HG03575 (cell line): Measurements from ENCODE around the gene SBF2.
"Not testable (repeated sequence)": the region's sequence is repeated elsewhere in the genome, so short reads cannot be mapped to it uniquely, and the experiment has no call there.

Experiments used
- ATAC-seq: cut with Tn5 transposase; IDR thresholded peaks from one replicate; pipeline ENCODE4 v1.9.1; 2021; ENCODE audit not compliant: unreplicated experiment, insufficient number of reproducible peaks, low FRiP score; ENCODE audit errors: extremely low read depth

Gene SBF2

DNA sequence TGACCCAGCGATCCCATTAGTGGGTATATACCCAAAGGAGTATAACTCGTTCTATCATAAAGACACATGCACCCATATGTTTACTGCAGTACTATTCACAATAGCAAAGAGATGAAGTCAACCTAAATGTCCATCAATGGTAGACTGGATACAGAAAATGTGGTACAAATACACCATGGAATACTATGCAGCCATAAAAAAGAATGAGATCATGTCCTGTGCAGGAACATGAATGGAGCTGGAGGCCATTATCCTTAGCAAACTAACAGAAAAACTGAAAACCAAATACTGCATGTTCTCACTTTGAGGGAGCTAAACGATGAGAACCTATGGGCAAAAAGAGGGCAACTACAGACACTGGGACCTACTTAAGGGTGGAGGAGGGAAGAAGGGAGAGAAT lies 146.8 kb downstream of the SBF2 start:
- no peak for ATAC-seq

DNA sequence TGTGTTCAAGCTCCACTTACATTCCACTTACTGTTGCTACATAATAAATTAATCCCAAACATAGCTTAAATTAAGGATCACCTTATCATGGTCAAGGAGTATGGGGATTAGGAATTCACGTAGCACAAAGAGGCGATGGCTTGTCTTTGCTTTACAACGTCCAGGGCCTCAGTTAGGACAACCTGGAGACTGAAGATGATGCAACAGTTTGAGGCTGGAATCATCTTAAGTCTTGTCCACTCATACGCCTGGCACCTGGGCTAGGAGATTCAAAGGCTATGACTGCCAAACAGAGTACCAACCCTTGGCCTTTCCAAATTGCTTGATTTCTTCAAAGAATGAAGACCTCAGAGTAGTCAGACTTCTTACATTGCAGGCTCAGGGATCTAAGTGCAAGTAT lies 149.1 kb downstream of the SBF2 start:
- ATAC-seq, result no peak

DNA sequence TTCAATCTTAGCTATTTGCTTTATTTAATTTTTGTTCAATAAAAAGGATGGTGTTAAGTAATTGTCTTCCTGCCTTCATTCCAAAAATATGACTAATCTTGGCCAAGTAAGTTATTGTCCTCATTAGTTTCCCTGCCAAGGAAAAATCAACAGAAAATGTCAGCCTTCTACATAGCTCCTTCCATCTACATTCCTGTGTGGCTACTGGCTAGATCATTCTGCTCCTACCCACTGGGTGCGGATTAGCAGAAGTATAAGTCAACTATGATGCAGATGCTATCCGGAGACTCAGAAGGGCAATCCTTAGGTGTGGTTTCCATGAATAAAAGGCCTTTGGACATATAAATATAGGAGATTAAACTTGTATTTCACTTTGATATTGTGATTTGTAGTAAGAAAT lies 154.4 kb downstream of the SBF2 start:
- no peak for ATAC-seq

DNA sequence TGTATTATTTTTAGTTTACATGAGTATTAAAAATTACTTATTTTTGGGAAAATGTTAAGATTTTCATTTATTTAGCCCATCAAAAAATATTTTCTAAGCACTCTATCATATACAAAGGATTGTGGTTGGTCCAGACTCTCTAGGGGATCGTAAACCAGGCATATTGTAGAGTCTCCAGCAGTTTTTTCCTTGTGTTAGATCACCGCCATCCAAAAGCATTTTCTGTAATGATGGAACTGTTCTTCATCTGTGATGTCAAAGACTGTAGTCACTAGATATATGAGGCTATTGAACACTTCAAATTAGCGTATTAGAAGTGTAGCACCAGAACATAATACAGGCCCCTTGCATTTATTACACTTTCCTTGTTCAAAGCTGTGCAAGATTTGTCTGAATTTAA lies 154.9 kb downstream of the SBF2 start:
- ATAC-seq, result no peak

DNA sequence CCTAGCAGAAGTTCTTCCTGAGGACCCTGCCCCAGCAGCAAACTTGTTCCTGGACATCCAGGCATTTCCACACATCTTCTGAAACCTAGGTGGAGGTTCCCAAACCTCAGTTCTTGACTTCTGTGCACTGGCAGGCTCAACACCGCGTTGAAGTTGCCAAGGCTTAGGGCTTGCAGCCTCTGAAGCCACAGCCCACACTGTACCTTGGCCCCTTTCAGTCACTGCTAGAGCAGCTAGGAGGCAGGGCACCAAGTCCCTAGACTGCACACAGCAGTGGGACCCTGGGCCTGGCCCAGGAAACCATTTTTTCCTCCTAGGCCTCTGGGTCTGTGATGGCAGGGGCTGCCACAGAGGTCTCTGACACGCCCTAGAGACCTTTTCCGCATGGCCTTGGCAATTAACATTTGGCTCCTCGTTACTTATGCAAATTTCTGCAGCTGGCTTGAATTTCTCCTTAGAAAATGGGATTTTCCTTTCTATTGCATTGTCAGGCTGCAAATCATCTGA lies 159.0 kb downstream of the SBF2 start:
- ATAC-seq, result no peak

DNA sequence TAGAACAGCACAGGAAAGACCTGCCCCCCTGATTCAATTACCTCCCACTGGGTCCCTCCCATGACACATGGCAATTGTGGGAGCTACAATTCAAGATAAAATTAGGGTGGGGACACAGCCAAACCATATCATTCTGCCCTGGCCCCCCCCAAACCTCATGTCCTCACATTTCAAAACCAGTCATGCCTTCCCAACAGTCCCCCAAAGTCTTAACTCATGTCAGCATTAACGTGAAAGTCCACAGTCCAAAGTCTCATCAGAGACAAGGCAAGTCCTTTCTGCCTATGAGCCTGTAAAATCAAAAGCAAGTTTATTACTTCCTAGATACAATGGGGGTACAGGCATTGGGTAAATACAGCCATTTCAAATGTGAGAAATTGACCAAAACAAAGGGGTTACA lies 159.8 kb downstream of the SBF2 start:
- ATAC-seq, result not testable (repeated sequence)

DNA sequence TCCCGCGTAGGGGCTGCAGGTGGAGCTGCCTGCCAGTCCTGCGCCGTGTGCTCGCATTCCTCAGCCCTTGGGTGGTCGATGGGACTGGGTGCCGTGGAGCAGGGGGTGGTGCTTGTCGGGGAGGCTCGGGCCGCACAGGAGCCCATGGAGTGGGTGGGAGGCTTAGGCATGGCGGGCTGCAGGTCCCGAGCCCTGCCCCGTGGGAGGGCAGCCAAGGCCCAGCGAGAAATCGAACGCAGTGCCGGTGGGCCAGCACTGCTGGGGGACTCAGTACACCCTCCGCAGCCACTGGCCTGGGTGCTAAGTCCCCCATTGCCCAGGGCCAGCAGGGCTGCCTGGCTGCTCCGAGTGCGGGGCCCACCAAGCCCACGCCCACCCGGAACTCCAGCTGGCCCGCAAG lies 160.8 kb downstream of the SBF2 start:
- ATAC-seq, result not testable (repeated sequence)

DNA sequence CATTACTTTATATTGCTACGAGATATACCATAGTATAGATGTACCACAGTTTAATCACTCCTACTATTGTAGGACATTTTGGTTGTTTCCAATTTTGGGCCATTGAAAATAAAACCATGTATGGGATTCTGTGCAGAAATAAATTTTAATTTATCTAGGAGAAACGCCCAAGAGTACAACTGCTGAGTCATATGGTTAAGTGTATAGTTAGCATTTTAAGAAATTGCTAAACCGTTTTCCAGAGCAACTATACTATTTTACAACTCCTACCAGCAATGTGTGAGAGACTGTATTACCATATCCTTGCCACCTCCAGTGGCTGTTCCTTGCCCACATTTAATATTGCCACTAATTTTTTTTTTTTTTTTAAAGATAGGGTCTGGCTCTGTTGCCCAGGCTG lies 163.1 kb downstream of the SBF2 start:
- ATAC-seq, result no peak

DNA sequence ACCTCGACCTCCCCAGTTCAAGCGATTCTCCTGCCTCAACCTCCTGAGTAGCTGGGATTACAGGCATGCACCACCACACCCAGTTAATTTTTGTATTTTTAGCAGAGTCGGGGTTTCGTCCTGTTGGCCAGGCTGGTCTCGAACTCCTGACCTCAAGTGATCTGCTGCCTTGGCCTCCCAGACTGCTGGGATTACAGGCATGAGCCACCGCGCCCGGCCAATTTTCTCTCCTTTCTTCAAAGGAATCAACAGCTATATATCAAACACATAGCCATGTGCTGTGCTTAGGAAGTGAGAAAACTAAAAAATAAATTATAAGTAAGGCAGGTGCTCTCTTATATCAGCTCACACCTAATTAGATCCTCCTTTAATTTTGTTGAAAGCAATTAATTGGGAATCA lies 164.8 kb downstream of the SBF2 start:
- ATAC-seq, result not testable (repeated sequence)

DNA sequence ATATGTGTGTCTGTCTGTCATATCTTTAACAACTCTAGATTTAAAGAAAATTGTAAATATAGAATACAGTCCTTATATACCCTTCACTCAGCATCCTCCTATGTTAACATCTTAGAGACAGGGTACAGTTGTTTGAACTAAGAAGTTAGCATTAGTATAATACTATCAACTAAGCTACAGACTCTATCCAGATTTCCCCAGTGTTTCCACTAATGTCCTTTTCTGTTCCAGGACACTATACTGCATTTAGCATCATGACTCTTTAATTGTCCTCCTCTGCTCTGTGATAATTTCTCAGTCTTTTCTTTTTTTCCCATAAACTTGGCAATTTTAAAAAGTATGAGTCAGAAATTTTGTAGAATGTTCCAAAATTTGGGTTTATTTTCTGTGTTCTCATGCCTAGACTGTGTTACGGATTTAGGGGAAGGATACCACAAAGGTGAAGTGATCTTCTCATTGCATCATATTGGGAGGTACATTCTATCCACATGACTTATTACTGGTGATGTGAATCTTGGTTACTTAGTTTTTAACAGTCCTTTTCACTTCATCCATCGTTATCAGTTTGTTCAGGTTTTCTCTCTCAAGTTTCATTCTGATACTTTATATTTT lies 168.4 kb downstream of the SBF2 start:
- ATAC-seq, result no peak

DNA sequence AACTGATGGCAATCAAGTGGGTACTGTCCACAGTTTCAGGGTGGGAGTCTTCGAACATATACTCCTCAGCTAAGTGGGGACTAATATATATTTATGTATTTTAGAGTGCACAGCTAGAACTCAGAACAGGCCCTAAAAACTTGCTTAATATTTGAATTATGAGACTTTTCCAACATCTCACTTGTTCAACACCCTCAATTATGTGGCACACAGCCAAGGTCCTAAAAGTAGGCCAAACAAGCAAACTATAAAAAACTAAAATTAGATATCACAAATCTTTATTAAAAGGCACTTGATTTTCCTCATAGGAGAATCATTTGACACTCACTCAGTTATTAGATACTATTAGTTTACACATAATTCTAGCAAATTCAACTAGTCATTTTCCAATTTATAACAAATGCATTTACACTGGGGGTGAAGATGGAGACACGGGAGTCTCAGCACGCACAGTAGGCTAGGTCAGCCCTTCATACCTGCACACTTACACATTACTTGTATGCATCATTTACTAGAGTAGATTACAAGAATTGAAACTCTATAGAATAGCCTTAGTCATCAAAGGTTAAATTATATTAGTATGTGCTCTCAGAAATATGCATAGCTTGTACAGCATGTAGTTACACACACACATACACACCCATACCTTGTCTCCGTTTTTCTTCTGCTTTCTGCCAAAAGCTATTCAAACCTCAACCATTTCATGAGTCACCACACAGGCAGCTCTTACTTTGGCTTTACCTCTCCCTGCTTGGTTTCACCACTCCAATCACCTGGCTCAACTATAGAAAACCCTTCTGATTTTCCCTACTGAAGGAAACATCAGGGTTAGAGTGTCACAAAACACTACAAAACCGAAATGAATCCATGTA lies 171.5 kb downstream of the SBF2 start:
- ATAC-seq, result no peak

DNA sequence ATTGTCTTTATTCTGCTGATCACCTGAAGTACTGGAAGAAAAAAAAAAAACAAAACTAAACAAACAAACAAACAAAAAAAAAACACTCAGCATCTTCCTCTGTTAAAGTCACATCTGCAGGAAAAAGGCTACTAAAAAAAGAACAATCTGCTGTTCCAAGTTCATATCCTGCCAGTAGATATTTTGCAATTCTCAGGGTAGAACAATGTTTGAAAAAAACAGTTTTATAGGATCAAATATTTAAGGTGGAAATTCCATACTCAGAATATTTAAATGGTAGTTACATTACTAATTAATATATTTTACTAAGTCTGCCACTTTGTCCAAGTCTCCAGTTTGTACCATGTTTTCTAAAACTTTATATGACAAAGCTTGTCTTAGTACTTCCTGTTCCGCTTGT lies 175.2 kb downstream of the SBF2 start:
- ATAC-seq, result no peak

DNA sequence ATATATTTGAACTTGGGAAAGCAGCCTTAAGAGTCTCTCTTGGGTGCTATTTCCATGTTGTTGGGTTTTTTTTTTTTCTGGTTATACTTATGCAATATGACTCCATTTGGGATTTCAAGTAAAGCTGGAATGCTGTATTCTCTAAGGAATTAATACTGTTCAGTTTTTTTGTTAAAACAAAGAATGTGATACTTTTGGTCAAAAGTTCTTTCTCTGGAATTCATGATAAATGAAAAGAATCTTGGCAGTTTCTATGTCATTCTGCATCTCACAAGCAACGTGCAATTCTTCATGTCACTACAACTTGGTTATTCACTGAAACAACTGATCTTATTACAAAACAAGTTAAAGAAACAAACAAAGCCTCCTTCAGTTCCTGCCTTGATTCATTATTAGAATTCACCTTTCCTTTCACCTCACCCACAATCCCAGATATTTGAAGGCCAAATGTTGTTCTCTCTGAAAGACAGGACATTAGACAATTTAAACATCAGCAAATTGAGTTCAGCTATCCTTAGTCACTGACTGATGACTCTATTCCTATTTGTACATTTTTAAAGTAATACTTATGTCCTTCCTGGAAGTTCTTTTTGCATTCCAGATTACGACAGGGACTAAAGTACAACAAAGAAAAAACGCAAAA lies 176.2 kb downstream of the SBF2 start:
- no peak for ATAC-seq

DNA sequence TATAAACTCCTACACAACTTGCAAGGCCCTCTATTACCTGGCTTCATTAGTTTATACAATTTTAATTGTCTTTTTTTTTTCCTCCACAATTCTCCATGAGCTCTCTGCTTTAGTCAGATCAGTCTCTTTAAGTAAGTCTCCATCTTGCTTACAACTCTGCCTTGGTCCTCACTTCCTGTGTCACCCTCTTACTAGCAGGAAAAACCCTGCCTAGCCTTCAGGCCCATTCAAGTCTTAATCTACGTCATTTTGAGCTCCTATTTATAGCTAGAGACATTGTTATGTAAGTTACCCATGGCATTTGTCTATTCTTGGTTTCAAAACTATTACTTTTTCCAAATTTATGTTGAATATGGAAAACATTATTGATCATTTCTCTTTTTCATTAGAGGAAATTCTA lies 177.4 kb downstream of the SBF2 start:
- ATAC-seq, result no peak

DNA sequence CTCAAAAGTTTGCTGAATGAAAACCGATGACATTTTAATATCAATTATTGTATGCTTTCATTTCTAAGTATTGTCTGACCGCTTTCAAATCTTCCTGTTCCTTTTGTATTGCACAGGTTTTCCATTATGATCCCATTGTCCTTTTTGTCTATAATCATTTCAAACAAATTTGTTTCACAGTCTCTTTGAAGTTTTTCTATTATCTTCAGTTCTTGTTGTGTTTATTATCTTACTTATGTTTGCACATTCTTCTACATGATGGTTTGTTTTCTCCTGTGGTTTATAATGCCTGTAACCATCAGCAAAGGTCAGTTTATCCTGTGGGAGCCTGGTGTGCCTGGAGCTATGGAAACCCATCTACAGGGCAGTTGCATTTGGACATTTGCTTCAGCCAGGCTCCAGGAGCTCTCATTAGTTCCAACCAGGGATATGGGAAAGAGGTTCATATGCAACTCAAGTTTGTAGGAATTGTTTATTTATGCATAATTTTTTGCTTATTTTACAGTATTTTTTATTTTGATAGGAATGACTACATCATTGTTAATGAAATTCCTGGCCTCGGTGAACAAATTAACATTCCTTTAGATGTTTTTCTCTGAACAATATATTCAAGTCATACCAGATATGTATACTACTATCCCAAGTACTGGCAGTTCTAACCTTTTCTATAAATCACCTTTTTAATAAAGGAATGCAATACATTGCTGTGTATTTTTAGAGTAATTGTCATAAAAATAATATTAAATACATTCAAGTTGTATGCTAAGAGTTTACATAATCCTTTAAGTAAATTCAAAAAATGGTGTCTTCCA lies 179.2 kb downstream of the SBF2 start:
- ATAC-seq, result no peak

DNA sequence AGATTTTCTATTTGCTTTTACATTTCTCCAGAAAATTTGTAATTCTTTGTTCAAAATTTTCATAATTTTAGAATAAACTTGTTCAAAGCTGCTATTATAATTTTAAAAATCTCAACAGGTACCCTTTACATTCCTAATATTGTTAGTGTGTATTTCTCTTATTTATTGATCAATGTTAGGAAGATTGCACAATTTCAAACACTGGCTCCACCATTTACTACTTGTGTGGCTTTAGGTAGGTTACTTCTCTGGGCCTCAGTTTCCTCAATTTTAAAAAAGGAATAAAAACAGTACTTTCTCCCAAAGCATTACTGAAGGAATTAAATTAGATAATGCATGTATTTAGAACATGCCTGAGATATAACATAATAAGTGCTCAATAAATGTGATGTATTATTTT lies 180.2 kb downstream of the SBF2 start:
- ATAC-seq, result no peak

DNA sequence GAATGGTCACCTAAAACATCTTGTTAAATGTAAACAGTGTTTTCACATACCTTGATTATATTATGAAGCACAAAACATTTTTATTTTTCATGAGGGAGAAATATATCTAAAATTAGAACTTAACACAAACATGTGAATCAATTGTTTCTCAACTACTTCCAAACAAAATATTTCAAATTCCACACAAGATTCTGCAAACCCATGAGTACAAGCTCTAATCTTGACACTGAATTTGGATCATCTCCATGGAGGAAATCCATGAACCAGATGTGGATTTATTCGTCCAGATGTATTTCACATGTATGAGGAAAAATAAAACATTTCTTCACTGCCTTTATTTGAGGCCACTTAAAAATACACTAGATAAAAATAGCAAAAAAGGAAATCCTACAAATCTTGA lies 184.2 kb downstream of the SBF2 start:
- ATAC-seq, result no peak

DNA sequence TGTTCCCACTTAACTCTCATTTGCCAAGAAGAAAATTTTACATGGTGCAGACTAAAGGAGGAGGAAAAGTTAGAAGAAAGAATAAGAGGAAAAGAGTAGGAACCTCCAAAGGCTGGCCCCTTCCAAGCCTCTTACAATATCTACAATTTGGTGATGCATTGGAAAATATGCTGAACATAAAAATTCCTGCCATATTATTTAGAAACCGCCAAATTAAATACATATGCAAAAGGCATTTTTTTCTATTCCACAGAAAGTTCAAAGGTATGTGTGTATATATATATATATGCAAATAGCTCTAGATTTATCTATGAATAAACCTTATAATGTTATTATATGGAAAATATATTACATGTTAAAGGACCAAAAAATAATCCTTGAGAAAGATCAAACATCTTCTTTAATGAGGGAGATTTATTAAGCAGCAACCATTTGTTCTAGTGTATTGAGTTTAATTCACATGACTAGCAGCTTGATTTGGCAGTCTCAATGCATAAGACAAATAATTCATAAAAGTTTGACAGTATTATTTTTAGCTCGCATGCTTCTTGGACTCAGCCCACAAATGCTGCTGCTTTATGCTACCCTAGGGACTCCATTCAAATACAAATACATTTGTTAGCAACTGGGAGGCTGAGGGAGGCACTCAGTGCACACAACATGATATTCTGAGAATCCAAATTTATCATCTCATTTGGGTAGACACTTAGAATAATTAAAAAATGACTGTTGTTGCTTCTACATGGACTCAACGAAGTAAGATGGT lies 184.9 kb downstream of the SBF2 start:
- no peak for ATAC-seq

DNA sequence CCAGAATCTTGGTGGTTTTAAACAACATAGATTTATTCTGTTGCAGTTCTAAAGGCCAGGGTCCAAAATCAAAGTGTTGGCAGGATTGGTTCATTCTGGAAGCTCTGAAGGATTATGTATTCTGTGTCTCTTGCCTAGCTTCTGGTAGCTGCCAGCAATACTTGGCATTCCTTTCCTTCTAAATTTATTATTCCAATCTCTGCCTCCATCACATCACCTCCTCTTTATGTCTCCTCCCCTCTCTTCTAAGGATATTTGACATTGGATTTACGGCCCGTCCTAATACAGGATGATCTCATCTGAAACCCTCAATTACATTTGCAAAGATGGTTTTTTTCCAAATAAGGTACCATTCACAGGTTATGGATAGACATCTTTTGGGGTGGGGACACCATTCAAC lies 186.5 kb downstream of the SBF2 start:
- no peak for ATAC-seq
